T-helper 2 cell treated with Interferon-gamma antibody and Interleukin-4, amounts not matched to agents 5 μg/mL and 100 μg/mL, for 36 hours (primary cell): ENCODE measurements around the gene GOLGA6A.
A peak's percentile ranks its signal among the peaks of the same experiment; 100 is the strongest.
"Not testable (repeated sequence)": the region's sequence is repeated elsewhere in the genome, so short reads cannot be mapped to it uniquely, and the experiment has no call there.

ENCODE experiments used
- DNase-seq: peaks from one replicate; pipeline ENCODE4 v3.0.0; 2021; ENCODE audit warnings: low spot score
- H3K27ac Mint-ChIP-seq: one replicate; pipeline ENCODE4 v1.8.0; 2021; ENCODE audit warnings: mild to moderate bottlenecking, mixed read lengths
- H3K27me3 Mint-ChIP-seq: one replicate; pipeline ENCODE4 v1.8.0; 2021; ENCODE audit warnings: low read depth, mixed read lengths
- H3K36me3 Mint-ChIP-seq: one replicate; pipeline ENCODE4 v1.8.0; 2021; ENCODE audit warnings: low read depth, mixed read lengths
- H3K4me1 Mint-ChIP-seq: one replicate; pipeline ENCODE4 v1.8.0; 2021; ENCODE audit warnings: low read depth, mixed read lengths
- H3K4me3 Mint-ChIP-seq: one replicate; pipeline ENCODE4 v1.8.0; 2022; ENCODE audit warnings: mild to moderate bottlenecking, moderate library complexity, mixed read lengths
- H3K9me3 Mint-ChIP-seq: one replicate; pipeline ENCODE4 v1.8.0; 2021; ENCODE audit warnings: mixed read lengths

GOLGA6A gene

GRCh38 chr15:74082450-74082849 is at the start of gene GOLGA6A:
TSS of gene GOLGA6A (minus strand) at chr15:74082550. CDS start at chr15:74082509, 41 bp downstream.
- not testable (repeated sequence) for H3K27ac Mint-ChIP-seq, DNase-seq, H3K36me3 Mint-ChIP-seq, H3K4me1 Mint-ChIP-seq, H3K4me3 Mint-ChIP-seq, H3K9me3 Mint-ChIP-seq, H3K27me3 Mint-ChIP-seq

GRCh38 chr15:74131628-74132413 is 49.5 kb upstream of the GOLGA6A start:
- DNase-seq, result no peak
- Mint-ChIP-seq H3K4me3 (peak overlapping the region; percentile 58), H3K4me1 (peaks cover 8% of the 10 kb centered on the region), H3K27ac (peak overlapping the region; percentile 74), H3K27me3 (peaks cover 84% of the 10 kb centered on the region), H3K36me3 (peaks cover 2% of the 10 kb centered on the region), H3K9me3 (no peaks in the 10 kb centered on the region)

- Mint-ChIP-seq H3K36me3 (peaks cover 2% of the 10 kb centered on the region), H3K9me3 (no peaks in the 10 kb centered on the region), H3K4me1 (peaks cover 5% of the 10 kb centered on the region), H3K4me3 (no peak overlapping the region), H3K27ac (peak overlapping the region; percentile 68), H3K27me3 (peaks cover 81% of the 10 kb centered on the region)
- no peak for DNase-seq
Measured at GRCh38 chr15:74130849-74131627, 48.7 kb upstream of the GOLGA6A start.

GRCh38 chr15:74130155-74130848 is 48.0 kb upstream of the GOLGA6A start, which contains the start of gene ISLR2:
TSS of gene ISLR2 (plus strand) at chr15:74130586. CDS start at chr15:74132755, 2,169 bp downstream.
- Mint-ChIP-seq H3K4me3 (no peak within 1 kb of the TSS), H3K36me3 (peaks cover 2% of the 10 kb centered on the region), H3K27me3 (peaks cover 78% of the 10 kb centered on the region), H3K27ac (peak within 1 kb of the TSS; percentile 68), H3K9me3 (no peaks in the 10 kb centered on the region), H3K4me1 (peaks cover 5% of the 10 kb centered on the region)
- no peak for DNase-seq

GRCh38 chr15:74129586-74130154 is 47.3 kb upstream of the GOLGA6A start:
- Mint-ChIP-seq H3K9me3 (no peaks in the 10 kb centered on the region), H3K4me3 (no peak overlapping the region), H3K4me1 (peaks cover 5% of the 10 kb centered on the region), H3K27me3 (peaks cover 75% of the 10 kb centered on the region), H3K27ac (peak overlapping the region; percentile 27), H3K36me3 (peaks cover 2% of the 10 kb centered on the region)
- no peak for DNase-seq

- Mint-ChIP-seq H3K4me1 (peaks cover 5% of the 10 kb centered on the region), H3K4me3 (no peak overlapping the region), H3K9me3 (no peaks in the 10 kb centered on the region), H3K36me3 (peaks cover 2% of the 10 kb centered on the region), H3K27me3 (peaks cover 71% of the 10 kb centered on the region), H3K27ac (no peak overlapping the region)
- DNase-seq, result no peak
Measured at GRCh38 chr15:74128785-74129585, 46.6 kb upstream of the GOLGA6A start.

GRCh38 chr15:74127954-74128784 is 45.8 kb upstream of the GOLGA6A start:
- peaks cover 75% of the 10 kb centered on the region for H3K27me3 Mint-ChIP-seq
- DNase-seq, result no peak
- H3K36me3 Mint-ChIP-seq, result peaks cover 2% of the 10 kb centered on the region
- no peaks in the 10 kb centered on the region for H3K9me3 Mint-ChIP-seq
- no peak overlapping the region for H3K4me3 Mint-ChIP-seq
- peaks cover 5% of the 10 kb centered on the region for H3K4me1 Mint-ChIP-seq
- no peak overlapping the region for H3K27ac Mint-ChIP-seq

- no peak overlapping the region for H3K4me3 Mint-ChIP-seq
- peaks cover 72% of the 10 kb centered on the region for H3K27me3 Mint-ChIP-seq
- H3K27ac Mint-ChIP-seq, result no peak overlapping the region
- H3K4me1 Mint-ChIP-seq, result peaks cover 5% of the 10 kb centered on the region
- DNase-seq, result peak; percentile 81
- peaks cover 2% of the 10 kb centered on the region for H3K36me3 Mint-ChIP-seq
- no peaks in the 10 kb centered on the region for H3K9me3 Mint-ChIP-seq
Measured at GRCh38 chr15:74127255-74127953, 45.1 kb upstream of the GOLGA6A start.

- no peak for DNase-seq
- H3K9me3 Mint-ChIP-seq, result no peaks in the 10 kb centered on the region
- H3K36me3 Mint-ChIP-seq, result no peaks in the 10 kb centered on the region
- no peak overlapping the region for H3K4me3 Mint-ChIP-seq
- H3K4me1 Mint-ChIP-seq, result no peaks in the 10 kb centered on the region
- H3K27me3 Mint-ChIP-seq, result peaks cover 56% of the 10 kb centered on the region
- no peak overlapping the region for H3K27ac Mint-ChIP-seq
Measured at GRCh38 chr15:74124759-74125158, 42.4 kb upstream of the GOLGA6A start.

GRCh38 chr15:74124196-74124595 is 41.8 kb upstream of the GOLGA6A start:
- H3K27me3 Mint-ChIP-seq, result peaks cover 50% of the 10 kb centered on the region

GRCh38 chr15:74123658-74124057 is 41.3 kb upstream of the GOLGA6A start:
- H3K4me3 Mint-ChIP-seq, result no peak overlapping the region
- no peaks in the 10 kb centered on the region for H3K4me1 Mint-ChIP-seq
- no peak for DNase-seq
- H3K27ac Mint-ChIP-seq, result no peak overlapping the region
- H3K27me3 Mint-ChIP-seq, result peaks cover 45% of the 10 kb centered on the region
- no peaks in the 10 kb centered on the region for H3K9me3 Mint-ChIP-seq
- no peaks in the 10 kb centered on the region for H3K36me3 Mint-ChIP-seq

More at GRCh38 chr15:74124196-74124595, 41.8 kb upstream of the GOLGA6A start:
- H3K4me3 Mint-ChIP-seq, result no peak overlapping the region
- H3K27ac Mint-ChIP-seq, result no peak overlapping the region
- H3K9me3 Mint-ChIP-seq, result no peaks in the 10 kb centered on the region
- no peaks in the 10 kb centered on the region for H3K36me3 Mint-ChIP-seq
- DNase-seq, result no peak
- no peaks in the 10 kb centered on the region for H3K4me1 Mint-ChIP-seq

- Mint-ChIP-seq H3K27ac (no peak overlapping the region), H3K4me3 (no peak overlapping the region), H3K4me1 (no peaks in the 10 kb centered on the region), H3K9me3 (no peaks in the 10 kb centered on the region), H3K36me3 (no peaks in the 10 kb centered on the region), H3K27me3 (peaks cover 40% of the 10 kb centered on the region)
- no peak for DNase-seq
Measured at GRCh38 chr15:74123131-74123429, 40.7 kb upstream of the GOLGA6A start.
